Nephron progenitor cell (in vitro differentiated cells): Measurements from ENCODE around the gene ATP6V0C.

ENCODE experiments used
- DNase-seq: peaks from one replicate; pipeline ENCODE4 v3.0.0; 2021
- H3K27ac Mint-ChIP-seq: 2 replicates; pipeline ENCODE4 v1.8.0; 2021; ENCODE audit warnings: mild to moderate bottlenecking, moderate library complexity, mixed read lengths
- H3K27me3 Mint-ChIP-seq: 2 replicates; pipeline ENCODE4 v1.8.0; 2021; ENCODE audit warnings: mild to moderate bottlenecking, low read depth, mixed read lengths; ENCODE audit not compliant: poor library complexity
- H3K36me3 Mint-ChIP-seq: 2 replicates; pipeline ENCODE4 v1.8.0; 2021; ENCODE audit warnings: low read depth, mixed read lengths
- H3K4me1 Mint-ChIP-seq: 2 replicates; pipeline ENCODE4 v1.8.0; 2021; ENCODE audit warnings: mixed read lengths
- H3K4me3 Mint-ChIP-seq: 2 replicates; pipeline ENCODE4 v1.8.0; 2021; ENCODE audit warnings: mild to moderate bottlenecking, moderate library complexity, mixed read lengths
- H3K9me3 Mint-ChIP-seq: 2 replicates; pipeline ENCODE4 v1.8.0; 2021; ENCODE audit warnings: mild to moderate bottlenecking, moderate library complexity, mixed read lengths
- TF ChIP-seq, protein P1 (sequence below): fragments of 200-600 bp; sonication (generic); IDR thresholded peaks from 2 replicates; pipeline ENCODE4 v1.5.0; 2021; ENCODE audit warnings: antibody characterized with exemption

Gene ATP6V0C

GRCh38 chr16:2497695-2498484 is 15.9 kb upstream of the ATP6V0C start:
- Mint-ChIP-seq H3K27me3 (peaks cover 3% of the 10 kb centered on the region), H3K27ac (peak overlapping the region; percentile 88), H3K4me3 (peak overlapping the region; percentile 21), H3K9me3 (no peaks in the 10 kb centered on the region), H3K4me1 (peaks cover 29% of the 10 kb centered on the region), H3K36me3 (peaks cover 6% of the 10 kb centered on the region)
- no peak for DNase-seq
- TF ChIP-seq, protein P1, sequence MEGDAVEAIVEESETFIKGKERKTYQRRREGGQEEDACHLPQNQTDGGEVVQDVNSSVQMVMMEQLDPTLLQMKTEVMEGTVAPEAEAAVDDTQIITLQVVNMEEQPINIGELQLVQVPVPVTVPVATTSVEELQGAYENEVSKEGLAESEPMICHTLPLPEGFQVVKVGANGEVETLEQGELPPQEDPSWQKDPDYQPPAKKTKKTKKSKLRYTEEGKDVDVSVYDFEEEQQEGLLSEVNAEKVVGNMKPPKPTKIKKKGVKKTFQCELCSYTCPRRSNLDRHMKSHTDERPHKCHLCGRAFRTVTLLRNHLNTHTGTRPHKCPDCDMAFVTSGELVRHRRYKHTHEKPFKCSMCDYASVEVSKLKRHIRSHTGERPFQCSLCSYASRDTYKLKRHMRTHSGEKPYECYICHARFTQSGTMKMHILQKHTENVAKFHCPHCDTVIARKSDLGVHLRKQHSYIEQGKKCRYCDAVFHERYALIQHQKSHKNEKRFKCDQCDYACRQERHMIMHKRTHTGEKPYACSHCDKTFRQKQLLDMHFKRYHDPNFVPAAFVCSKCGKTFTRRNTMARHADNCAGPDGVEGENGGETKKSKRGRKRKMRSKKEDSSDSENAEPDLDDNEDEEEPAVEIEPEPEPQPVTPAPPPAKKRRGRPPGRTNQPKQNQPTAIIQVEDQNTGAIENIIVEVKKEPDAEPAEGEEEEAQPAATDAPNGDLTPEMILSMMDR: no peak

DNA sequence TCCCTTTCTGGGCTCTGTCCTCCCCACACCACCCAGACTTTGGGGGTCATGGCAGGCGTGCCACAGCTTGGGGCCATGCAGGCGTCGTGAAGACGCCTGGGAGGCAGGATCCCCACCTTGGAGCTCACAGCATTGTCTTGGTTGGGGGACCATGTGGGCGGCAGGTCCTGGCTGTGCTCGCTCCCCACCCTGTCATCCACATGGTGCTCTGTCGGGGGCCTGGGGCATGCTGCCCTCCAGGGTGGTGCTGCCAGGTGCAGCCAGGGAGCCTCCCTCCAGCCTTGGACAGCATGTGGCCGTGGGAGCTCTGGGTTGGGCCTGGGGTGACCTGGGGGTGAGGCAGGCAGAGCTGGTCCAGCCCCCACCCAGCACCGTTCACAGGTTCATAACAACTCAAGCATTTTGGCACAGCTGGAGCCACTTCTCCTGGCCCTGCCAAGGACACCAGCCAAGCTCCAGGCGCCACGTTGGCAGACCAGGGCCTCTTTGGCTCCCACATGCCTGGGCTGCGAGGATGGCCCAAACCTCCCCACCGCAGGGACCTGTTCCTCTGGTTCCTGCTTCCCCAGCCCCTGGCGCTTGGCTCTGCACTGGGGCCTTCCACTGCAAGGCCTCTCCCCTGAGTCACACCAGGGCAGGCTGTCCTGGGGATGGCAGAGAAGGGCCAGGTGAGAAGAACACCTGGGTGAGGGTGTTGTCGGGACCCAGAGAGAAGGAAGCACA is 15.1 kb upstream of the ATP6V0C start:
- Mint-ChIP-seq H3K4me3 (no peak overlapping the region), H3K9me3 (no peaks in the 10 kb centered on the region), H3K27ac (no peak overlapping the region), H3K4me1 (peaks cover 31% of the 10 kb centered on the region), H3K36me3 (peaks cover 6% of the 10 kb centered on the region), H3K27me3 (peaks cover 3% of the 10 kb centered on the region)
- TF ChIP-seq, protein P1: no peak
- DNase-seq: no peak

- TF ChIP-seq, protein P1: no peak
- Mint-ChIP-seq H3K36me3 (peaks cover 6% of the 10 kb centered on the region), H3K4me3 (no peak overlapping the region), H3K4me1 (peaks cover 32% of the 10 kb centered on the region), H3K9me3 (no peaks in the 10 kb centered on the region), H3K27ac (no peak overlapping the region), H3K27me3 (peaks cover 3% of the 10 kb centered on the region)
- DNase-seq: no peak
These were observed 14.3 kb upstream of the ATP6V0C start for GRCh38 chr16:2499454-2499853.

- DNase-seq: no peak
- Mint-ChIP-seq H3K27ac (no peak overlapping the region), H3K9me3 (no peaks in the 10 kb centered on the region), H3K27me3 (peaks cover 3% of the 10 kb centered on the region), H3K4me1 (peaks cover 37% of the 10 kb centered on the region), H3K36me3 (peaks cover 6% of the 10 kb centered on the region), H3K4me3 (no peak overlapping the region)
- TF ChIP-seq, protein P1: no peak
These were observed 13.8 kb upstream of the ATP6V0C start for GRCh38 chr16:2499890-2500429.

GRCh38 chr16:2500430-2500917 is 13.3 kb upstream of the ATP6V0C start:
- Mint-ChIP-seq H3K4me1 (peaks cover 37% of the 10 kb centered on the region), H3K27ac (no peak overlapping the region), H3K9me3 (no peaks in the 10 kb centered on the region), H3K36me3 (peaks cover 6% of the 10 kb centered on the region), H3K4me3 (no peak overlapping the region), H3K27me3 (peaks cover 3% of the 10 kb centered on the region)
- TF ChIP-seq, protein P1: no peak
- DNase-seq: no peak
